B cell (primary cell): ENCODE results near the gene ZNF804B. TPM values are rescaled to one million over a fixed set of nuclear protein-coding genes. Genes with fewer than 3 reads are reported as not detected.

ENCODE experiments used
- ATAC-seq: fragments of 200-7000 bp; cut with Tn5 transposase; one replicate; pipeline ENCODE4 v1.10.0; 2021; ENCODE audit warnings: low read depth, mild to moderate bottlenecking, moderate number of reproducible peaks, moderate library complexity
- CTCF ChIA-PET: fragments of 350-600 bp; sonication (Branson Sonifier 250); formaldehyde crosslinking; loops from one replicate; lab custom pipeline; 2021; ENCODE audit warnings: antibody characterized with exemption, inconsistent platforms; lab: Charles Lee
- POLR2A ChIA-PET: fragments of 350-600 bp; sonication (Branson Sonifier 250); formaldehyde crosslinking; loops from one replicate; lab custom pipeline; 2021; ENCODE audit warnings: antibody characterized with exemption; lab: Charles Lee
- DNase-seq: peaks from one replicate; pipeline ENCODE4 v3.0.0; 2013
- H2AFZ ChIP-seq: 2 replicates; pipeline ENCODE4 v1.6.1; 2012; ENCODE audit warnings: mild to moderate bottlenecking, low read depth, low read length; ENCODE audit not compliant: insufficient read depth, poor library complexity, severe bottlenecking
- H3K27ac ChIP-seq, 2 donors: 1 replicate in 1 of 2; 2 replicates in 1 of 2; pipeline ENCODE4 v1.5.1; 2012 to 2013; ENCODE audit warnings: low read length in 2 of 2, mild to moderate bottlenecking in 2 of 2, moderate library complexity in 1 of 2
- H3K27me3 ChIP-seq, 4 experiments: fragments of 200-600 bp in 1 of 4; sonication (generic) in 1 of 4; replicated peaks in 1 of 4; 1 replicate in 2 of 4; 2 replicates in 2 of 4; pipeline versions ENCODE4 v1.6.1 to v1.7.0; 2013 to 2016; ENCODE audit warnings: low read length in 3 of 4, mild to moderate bottlenecking in 2 of 4, mixed read lengths in 1 of 4, moderate library complexity in 1 of 4; ENCODE audit not compliant: insufficient read depth in 4 of 4, control insufficient read depth in 3 of 4; ENCODE audit errors: control extremely low read depth in 1 of 4
- H3K36me3 ChIP-seq, 2 experiments: replicated peaks in 1 of 2; 1 replicate in 1 of 2; 2 replicates in 1 of 2; pipeline versions ENCODE4 v1.6.1 to v1.7.1; 2013; ENCODE audit warnings: low read length in 1 of 2; ENCODE audit not compliant: insufficient read depth in 2 of 2, control insufficient read depth in 1 of 2; ENCODE audit errors: control extremely low read depth in 1 of 2, extremely low read depth in 1 of 2
- H3K4me1 ChIP-seq, 2 donors: fragments of 200-600 bp in 1 of 2; sonication (generic) in 1 of 2; 1 replicate in 1 of 2; 2 replicates in 1 of 2; pipeline versions ENCODE4 v1.5.1 to v1.6.1; 2013 to 2017; ENCODE audit warnings: low read length in 2 of 2; ENCODE audit not compliant: control insufficient read depth in 2 of 2, insufficient read depth in 2 of 2
- H3K4me2 ChIP-seq: replicated peaks from 2 replicates; pipeline ENCODE3; 2012; ENCODE audit warnings: mild to moderate bottlenecking, low read depth, low read length; ENCODE audit not compliant: poor library complexity, severe bottlenecking
- H3K4me3 ChIP-seq, 5 experiments: fragments of 200-600 bp in 1 of 5; sonication (generic) in 1 of 5; 1 replicate in 3 of 5; 2 replicates in 2 of 5; pipeline versions ENCODE4 v1.5.1 to v1.7.0; 2011 to 2016; ENCODE audit warnings: low read length in 4 of 5, mild to moderate bottlenecking in 4 of 5, low read depth in 2 of 5, control low read depth in 1 of 5, moderate library complexity in 1 of 5; ENCODE audit not compliant: insufficient read depth in 1 of 5; ENCODE audit errors: control extremely low read depth in 1 of 5, extremely low read depth in 1 of 5
- H3K79me2 ChIP-seq: fragments of 200-600 bp; sonication (generic); one replicate; pipeline ENCODE4 v1.6.0; 2016; ENCODE audit warnings: low read length; ENCODE audit not compliant: control insufficient read depth, insufficient read depth
- H3K9ac ChIP-seq: fragments of 200-600 bp; sonication (generic); 2 replicates; pipeline ENCODE4 v1.6.1; 2017; ENCODE audit warnings: mild to moderate bottlenecking, low read length, moderate library complexity
- H3K9me3 ChIP-seq, 3 donors: one replicate each; pipeline versions ENCODE4 v1.6.1 to v1.7.1; 2013; ENCODE audit warnings: low read length in 2 of 3; ENCODE audit not compliant: control insufficient read depth in 2 of 3, insufficient read depth in 1 of 3; ENCODE audit errors: control extremely low read depth in 1 of 3
- H4K20me1 ChIP-seq: 2 replicates; pipeline ENCODE4 v1.6.0; 2012; ENCODE audit warnings: mild to moderate bottlenecking, low read length; ENCODE audit not compliant: insufficient read depth, control insufficient read depth, poor library complexity, severe bottlenecking
- H3K27ac Mint-ChIP-seq: one replicate; pipeline ENCODE4 v1.8.0; 2021; ENCODE audit warnings: mixed read lengths
- H3K27me3 Mint-ChIP-seq: one replicate; pipeline ENCODE4 v1.8.0; 2021; ENCODE audit warnings: mixed read lengths
- H3K4me1 Mint-ChIP-seq: one replicate; pipeline ENCODE4 v1.8.0; 2021; ENCODE audit warnings: mixed read lengths
- H3K4me3 Mint-ChIP-seq: one replicate; pipeline ENCODE4 v1.8.0; 2021; ENCODE audit warnings: mixed read lengths
- H3K9me3 Mint-ChIP-seq: one replicate; pipeline ENCODE4 v1.8.0; 2022; ENCODE audit warnings: mixed read lengths; ENCODE audit not compliant: insufficient read depth
- CTCF ChIP-seq: fragments of 200-600 bp; IDR thresholded peaks from one replicate; pipeline ENCODE4 v1.8.0; 2022; ENCODE audit warnings: antibody characterized with exemption, mild to moderate bottlenecking
- EZH2 ChIP-seq: IDR thresholded peaks from 2 replicates; pipeline ENCODE4 v1.6.1; 2012; ENCODE audit warnings: borderline replicate concordance, low read depth, mild to moderate bottlenecking, moderate library complexity, low read length; ENCODE audit not compliant: insufficient read depth, poor library complexity, severe bottlenecking
- WGBS: methylation state at CpG from one replicate; pipeline ENCODE4 v1.1.5; 2013; ENCODE audit warnings: missing lambda C conversion rate; ENCODE audit not compliant: insufficient coverage; 5-methylcytosine and 5-hydroxymethylcytosine counted together
- intact Hi-C: fragments of 100-400 bp; cut with micrococcal nuclease; formaldehyde crosslinking; loops from one replicate; pipeline ENCODE4 v1.10.0; 2022
- polyA plus RNA-seq: library from polyadenylated mRNA; depleted of rRNA; stranded (reverse); fragments of >200 nt; gene quantifications from 2 replicates; pipeline ENCODE4 v1.2.3, GENCODE V29; 2012
- total RNA-seq, 2 donors: library from RNA; stranded (reverse); fragments of 120-200 nt in 1 of 2; gene quantifications; 1 replicate in 1 of 2; 2 replicates in 1 of 2; pipeline versions ENCODE4 v1.2.3 to v1.2.4, GENCODE V29; 2013 to 2022

ZNF804B gene
- total and polyA plus RNA-seq, 2 donors (not counting 1 experiment from before 2014, with no cell fraction given) = not detected

GRCh38 chr7:88942815-88943501 is 183.5 kb downstream of the ZNF804B start:
- ChIA-PET POLR2A (no interaction called here), CTCF (no interaction called here)
- Histone ChIP-seq H3K9me3 (no peaks in the 10 kb centered on the region), H3K27me3 (no peaks in the 10 kb centered on the region), H3K4me2 (no peak overlapping the region), H3K36me3 (no peaks in the 10 kb centered on the region), H3K4me1 (no peaks in the 10 kb centered on the region), H3K27ac (no peak overlapping the region), H2AFZ (no peak overlapping the region), H4K20me1 (no peaks in the 10 kb centered on the region), H3K9ac (no peak overlapping the region), H3K79me2 (no peaks in the 10 kb centered on the region), H3K4me3 (no peak overlapping the region)
- Mint-ChIP-seq H3K4me3 (no peak overlapping the region), H3K27ac (no peak overlapping the region), H3K9me3 (peaks cover 5% of the 10 kb centered on the region), H3K27me3 (no peaks in the 10 kb centered on the region), H3K4me1 (no peaks in the 10 kb centered on the region)
- intact Hi-C loops = no loop called here
- no peak for TF ChIP-seq EZH2
- no peak for TF ChIP-seq CTCF
- no CpG with 5 or more reads among the region's 2 CpGs for WGBS
- DNase-seq (no peak), ATAC-seq (no peak)

- Mint-ChIP-seq H3K4me3 (no peak overlapping the region), H3K4me1 (no peaks in the 10 kb centered on the region), H3K27ac (no peak overlapping the region), H3K27me3 (no peaks in the 10 kb centered on the region), H3K9me3 (no peaks in the 10 kb centered on the region)
- H2AFZ ChIP-seq = no peak overlapping the region
- no peak for TF ChIP-seq CTCF
- no peak for TF ChIP-seq EZH2
- ATAC-seq (no peak), DNase-seq (no peak)
- intact Hi-C loops = no loop called here
- CTCF ChIA-PET = no interaction called here
- H3K9me3 ChIP-seq = no peaks in the 10 kb centered on the region
- no peaks in the 10 kb centered on the region for H3K27me3 ChIP-seq
- POLR2A ChIA-PET = no interaction called here
- no peaks in the 10 kb centered on the region for H3K79me2 ChIP-seq
- H3K9ac ChIP-seq = no peak overlapping the region
- no peaks in the 10 kb centered on the region for H4K20me1 ChIP-seq
- no peak overlapping the region for H3K4me2 ChIP-seq
- no peaks in the 10 kb centered on the region for H3K4me1 ChIP-seq
- no peak overlapping the region for H3K27ac ChIP-seq
- WGBS = no CpG with 5 or more reads among the region's 1 CpG
- H3K36me3 ChIP-seq = no peaks in the 10 kb centered on the region
- H3K4me3 ChIP-seq = no peak overlapping the region
These were observed 192.3 kb downstream of the ZNF804B start for GRCh38 chr7:88951826-88952225.
